Caki2 (cell line): Measurements from ENCODE around the gene EEF1A2. TPM values are rescaled to one million over a fixed set of nuclear protein-coding genes. Genes with fewer than 3 reads are reported as not detected.

Source experiments
- DNase-seq: peaks from one replicate; pipeline ENCODE4 v3.0.0-alpha.2; 2015; ENCODE audit warnings: low read depth
- in situ Hi-C: cut with HindIII; loops from 2 replicates; pipeline ENCODE4 v1.10.0; 2016; ENCODE audit warnings: low sequenced_read_pairs, low pct_unique_long_range_greater_than_20kb, mixed read lengths
- total RNA-seq: library from RNA; depleted of rRNA; stranded (reverse); fragments of >200 nt; shearing (Covaris generic); gene quantifications from 2 replicates; pipeline ENCODE4 v1.2.3, GENCODE V29; 2014; ENCODE audit warnings: low replicate concordance

Gene EEF1A2
- total RNA-seq, 1 experiment from 2014 or later, result 281 TPM

- DNase-seq, result no peak
- in situ Hi-C loops, result no loop called here
These were observed 4.3 kb downstream of the EEF1A2 start for GRCh38 chr20:63494420-63495166.

DNA sequence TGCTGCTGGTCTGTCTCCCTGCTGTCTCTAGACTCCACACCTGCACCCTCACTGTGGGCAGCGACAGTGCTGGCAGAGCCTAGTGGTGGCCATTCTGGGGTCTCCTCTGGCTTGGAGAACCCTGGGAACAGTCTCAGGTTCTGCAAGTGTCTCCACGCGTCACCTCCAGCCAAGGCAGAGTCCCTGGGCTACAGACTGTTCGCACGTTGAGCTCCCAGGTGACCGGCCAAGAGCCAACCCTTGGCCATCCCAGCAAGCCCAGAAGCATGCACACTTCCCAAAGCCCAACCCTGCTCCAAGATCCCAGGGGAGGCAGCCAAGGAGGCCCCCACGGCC, 4.8 kb downstream of the EEF1A2 start:
- no peak for DNase-seq
- in situ Hi-C loops, result no loop called here

- DNase-seq, result no peak
- in situ Hi-C loops, result no loop called here
These were observed 5.3 kb downstream of the EEF1A2 start for GRCh38 chr20:63493563-63494020.

DNA sequence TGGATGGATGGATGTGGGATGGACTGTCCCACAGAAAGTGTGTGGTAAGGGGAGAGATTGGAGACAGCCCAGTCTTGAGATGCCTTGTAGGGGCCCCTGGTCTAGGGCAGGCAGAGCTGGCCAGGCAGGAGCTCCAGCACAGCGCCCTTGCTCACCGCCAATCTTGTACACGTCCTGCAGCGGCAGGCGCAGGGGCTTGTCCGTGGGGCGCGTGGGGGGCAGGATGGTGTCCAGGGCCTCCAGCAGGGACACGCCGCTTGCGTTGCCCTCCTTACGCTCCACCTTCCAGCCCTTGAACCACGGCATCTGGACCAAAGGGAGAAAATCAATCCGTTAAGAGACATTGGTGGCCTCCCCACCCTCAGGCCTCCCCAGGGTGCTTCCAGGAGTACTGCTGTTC, 5.9 kb downstream of the EEF1A2 start:
- in situ Hi-C loops, result no loop called here
- DNase-seq, result no peak

- DNase-seq, result no peak
- in situ Hi-C loops, result no loop called here
These were observed 6.4 kb downstream of the EEF1A2 start for GRCh38 chr20:63492518-63492917.

DNA sequence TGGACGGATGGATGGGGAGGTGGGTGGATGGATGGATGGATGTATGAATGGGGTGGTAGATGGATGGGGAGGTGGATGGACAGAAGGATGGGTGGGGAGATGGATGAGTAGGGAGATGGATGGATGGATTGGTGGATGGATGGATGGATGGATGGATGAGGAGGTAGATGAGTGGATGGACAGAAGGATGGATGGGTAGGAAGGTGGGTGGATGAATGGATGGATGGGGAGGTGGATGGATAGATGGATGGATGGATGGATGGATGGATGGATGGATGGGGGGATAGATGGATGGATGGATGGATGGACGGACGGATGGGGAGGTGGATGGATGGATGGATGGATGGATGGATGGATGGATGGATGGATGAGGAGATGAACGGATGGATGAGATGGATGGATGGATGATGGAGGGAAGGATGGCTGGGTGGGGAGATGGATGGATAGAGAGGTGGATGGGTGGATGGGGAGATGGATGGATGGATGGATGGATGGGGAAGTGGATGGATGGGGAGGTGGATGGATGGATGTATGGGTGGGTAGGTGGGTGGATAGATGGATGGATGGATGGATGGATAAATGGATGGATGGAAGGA, 7.2 kb downstream of the EEF1A2 start:
- in situ Hi-C loops, result no loop called here
- DNase-seq, result no peak

GRCh38 chr20:63491078-63491477, 7.8 kb downstream of the EEF1A2 start:
- in situ Hi-C loops, result no loop called here
- DNase-seq, result no peak

DNA sequence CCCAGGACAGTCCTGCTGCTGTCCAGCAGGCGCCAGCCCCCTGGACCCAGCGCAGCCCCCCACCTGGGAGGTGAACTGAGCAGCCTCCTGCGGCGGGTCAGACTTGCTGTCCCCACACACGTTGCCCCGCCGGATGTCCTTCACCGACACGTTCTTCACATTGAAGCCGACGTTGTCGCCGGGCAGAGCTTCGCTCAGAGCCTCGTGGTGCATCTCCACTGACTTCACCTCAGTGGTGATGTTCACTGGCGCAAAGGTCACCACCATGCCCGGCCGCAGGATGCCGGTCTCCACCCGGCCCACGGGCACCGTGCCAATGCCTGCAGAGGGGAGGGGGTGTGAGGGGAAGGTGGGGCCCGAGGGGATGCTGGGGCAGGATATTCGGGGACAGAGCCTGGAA, 8.5 kb downstream of the EEF1A2 start:
- DNase-seq, result no peak
- in situ Hi-C loops, result no loop called here

DNA sequence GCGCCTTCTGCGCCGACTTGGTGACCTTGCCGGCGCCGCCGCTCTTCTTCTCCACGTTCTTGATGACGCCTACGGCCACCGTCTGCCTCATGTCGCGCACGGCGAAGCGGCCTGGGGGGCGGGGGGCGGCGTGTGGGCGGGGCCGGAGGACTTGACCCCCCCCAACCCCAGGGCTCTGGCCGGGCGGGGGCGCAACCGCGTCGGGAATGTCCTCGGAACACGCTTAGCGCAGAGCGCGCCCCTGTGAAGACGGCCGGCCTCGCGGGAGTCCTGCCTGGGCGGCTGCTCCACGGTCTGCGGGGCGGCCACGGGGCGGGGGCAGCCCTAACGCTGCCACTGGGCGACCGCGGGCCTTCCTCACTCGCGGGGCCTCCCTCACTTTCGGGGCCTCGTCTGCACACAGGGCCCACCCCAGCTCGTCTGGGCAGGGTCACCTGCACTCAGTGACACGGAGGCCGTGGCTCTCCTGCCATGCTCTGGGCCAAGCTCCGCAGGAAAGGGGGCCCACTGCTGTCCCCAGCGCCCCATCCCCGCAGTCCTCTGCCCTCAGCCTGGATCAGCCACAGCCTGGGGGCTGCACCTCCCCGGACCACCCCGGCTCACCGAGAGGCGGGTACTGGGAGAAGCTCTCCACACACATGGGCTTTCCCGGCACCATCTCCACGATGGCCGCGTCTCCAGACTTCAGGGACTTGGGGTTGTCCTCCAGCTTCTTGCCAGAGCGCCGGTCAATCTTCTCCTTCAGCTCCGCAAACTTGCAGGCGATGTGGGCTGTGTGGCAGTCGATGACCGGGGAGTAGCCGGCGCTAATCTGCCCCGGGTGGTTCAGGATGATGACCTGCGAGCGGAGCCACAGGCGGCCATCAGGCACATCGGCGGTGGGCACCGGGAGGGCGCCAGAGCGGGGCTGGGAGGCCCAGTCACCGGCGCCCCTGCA, 10.3 kb downstream of the EEF1A2 start:
- DNase-seq, result no peak
- in situ Hi-C loops, result no loop called here

- in situ Hi-C loops, result no loop called here
- DNase-seq, result no peak
These were observed 11.1 kb downstream of the EEF1A2 start for GRCh38 chr20:63487781-63488241.

- DNase-seq, result no peak
- in situ Hi-C loops, result no loop called here
These were observed 11.6 kb downstream of the EEF1A2 start for GRCh38 chr20:63487116-63487764.

DNA sequence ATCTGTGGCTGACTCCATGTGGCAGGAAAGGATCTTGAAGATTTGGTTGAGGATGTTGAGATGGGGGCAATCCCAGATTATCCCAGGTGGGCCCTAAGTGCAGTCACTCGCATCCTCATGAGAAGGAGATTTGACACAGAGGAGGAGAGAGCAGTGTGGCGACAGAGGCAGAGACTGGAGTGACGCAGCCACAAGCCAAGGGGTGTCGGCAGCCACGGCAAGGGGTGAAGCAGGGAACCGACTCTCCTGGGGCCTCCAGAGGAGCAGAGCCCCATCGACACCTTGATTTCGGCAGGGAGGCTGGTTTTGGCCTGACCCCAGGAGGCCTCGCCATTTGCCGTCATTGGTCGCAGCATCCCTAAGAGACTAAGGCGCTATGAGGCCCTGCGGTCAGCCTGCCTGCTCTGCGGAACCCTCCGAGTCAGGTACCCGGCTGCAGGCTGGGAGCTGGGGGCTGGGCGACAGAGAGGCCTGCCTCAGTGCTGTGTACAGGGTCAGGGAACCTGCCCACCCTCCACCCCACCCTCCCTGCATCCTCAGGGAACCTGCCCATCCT, 12.5 kb downstream of the EEF1A2 start:
- DNase-seq, result no peak
- in situ Hi-C loops, result no loop called here

- in situ Hi-C loops, result no loop called here
These were observed 14.1 kb downstream of the EEF1A2 start for GRCh38 chr20:63484651-63485403.

GRCh38 chr20:63484236-63484635, 14.6 kb downstream of the EEF1A2 start:
- DNase-seq, result no peak
- in situ Hi-C loops, result no loop called here

More at GRCh38 chr20:63484651-63485403, 14.1 kb downstream of the EEF1A2 start:
- no peak for DNase-seq

GRCh38 chr20:63483834-63484233, 15.0 kb downstream of the EEF1A2 start:
- in situ Hi-C loops, result no loop called here
- peak; percentile 31 for DNase-seq

DNA sequence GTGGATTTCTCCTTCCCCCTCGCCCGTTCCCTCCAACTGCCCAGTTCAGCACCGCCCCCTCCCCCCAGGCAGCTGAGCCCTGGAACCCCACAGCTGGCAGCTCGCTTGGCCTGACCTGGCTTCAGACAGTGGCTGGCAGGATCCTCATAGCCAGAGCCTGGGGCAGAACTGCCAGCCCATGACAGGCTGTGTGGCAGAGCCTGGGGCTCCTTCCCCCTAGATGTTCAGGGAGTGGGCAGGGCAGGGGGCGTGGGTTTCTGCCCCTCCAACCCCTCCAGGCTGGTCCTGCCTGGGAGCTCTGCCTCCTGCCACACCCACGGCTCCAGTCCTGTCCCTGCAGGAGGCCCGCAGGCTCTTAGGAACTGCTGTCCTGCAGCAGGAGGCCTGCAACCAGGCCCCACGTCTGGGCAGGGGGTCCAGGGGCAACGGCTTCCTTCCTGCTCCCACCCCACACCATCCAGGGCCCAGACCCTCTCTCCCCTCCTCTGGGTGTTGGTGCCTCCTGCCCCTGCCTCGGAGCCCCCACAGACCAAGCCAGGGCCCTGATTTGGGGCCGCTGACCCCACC, 16.8 kb downstream of the EEF1A2 start:
- peak; percentile 43 for DNase-seq
- in situ Hi-C loops, result no loop called here

DNA sequence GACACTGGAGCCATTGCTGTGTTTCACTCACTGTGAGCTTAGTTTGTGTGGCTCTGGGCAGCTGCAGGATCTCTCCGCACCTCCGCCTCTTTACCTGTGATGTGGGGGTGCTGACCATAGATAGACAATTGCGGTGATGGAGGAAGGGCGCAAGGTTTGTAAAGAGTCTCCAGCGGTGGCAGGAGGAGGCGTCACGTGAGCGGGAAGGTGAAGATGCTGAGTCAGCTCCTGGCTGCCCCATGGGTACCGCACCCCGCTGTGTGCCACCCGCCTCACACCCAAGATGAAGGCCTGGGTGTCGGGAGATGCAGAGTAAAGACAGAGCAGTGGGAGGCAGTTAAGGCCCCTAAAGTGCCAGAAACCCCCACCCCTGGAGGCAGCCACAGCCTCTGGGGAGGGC, 17.4 kb downstream of the EEF1A2 start:
- in situ Hi-C loops, result no loop called here
- no peak for DNase-seq
